OCI-M2 (cell line): ENCODE measurements around the gene HMG20B.

Experiments
- DNase-seq: peaks from one replicate; lab custom pipeline; 2025; ENCODE audit not compliant: unreplicated experiment; lab: John Stamatoyannopoulos, UW

The HMG20B gene

DNA sequence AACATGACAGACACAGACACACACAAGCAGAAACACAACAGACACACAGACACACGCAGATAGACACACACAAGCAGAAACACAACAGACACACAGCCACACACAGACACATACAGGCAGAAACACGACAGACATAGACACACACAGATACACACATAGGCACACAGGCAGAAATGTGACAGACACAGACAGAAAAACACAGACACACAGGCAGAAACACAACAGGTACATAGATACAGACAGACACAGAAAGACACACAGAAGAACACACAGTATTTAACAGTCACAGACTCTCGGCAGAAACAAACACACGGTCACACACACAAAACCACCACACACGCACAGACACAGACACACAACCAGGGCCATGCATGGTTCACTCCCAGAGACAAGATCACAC is 33.0 kb downstream of the HMG20B start:
- no peak for DNase-seq

DNA sequence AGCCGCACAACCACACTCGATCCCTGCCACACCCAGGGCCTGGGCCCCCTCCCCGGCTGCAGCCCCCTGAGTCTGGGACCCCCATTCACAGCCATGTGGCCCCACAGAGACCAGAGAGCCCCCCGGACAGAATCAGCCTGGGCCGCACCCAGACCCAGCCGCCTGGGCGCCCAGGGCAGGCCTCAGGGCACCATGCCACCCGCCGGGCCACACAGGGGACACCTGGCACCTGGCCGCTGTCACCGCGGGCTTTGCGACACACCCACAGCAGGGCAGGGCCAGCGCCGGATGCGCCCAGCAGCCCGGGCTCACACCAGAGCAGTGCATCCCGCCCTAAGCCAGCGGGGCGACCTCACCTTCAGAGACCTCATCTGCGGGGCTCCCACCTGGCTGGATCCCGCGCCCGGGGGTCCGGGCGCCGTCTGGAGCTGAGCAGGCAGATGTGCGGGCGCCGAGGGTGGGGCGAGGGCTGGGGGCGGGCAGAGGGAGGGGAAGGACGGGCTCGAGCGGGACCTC is 33.5 kb downstream of the HMG20B start:
- DNase-seq = no peak

DNA sequence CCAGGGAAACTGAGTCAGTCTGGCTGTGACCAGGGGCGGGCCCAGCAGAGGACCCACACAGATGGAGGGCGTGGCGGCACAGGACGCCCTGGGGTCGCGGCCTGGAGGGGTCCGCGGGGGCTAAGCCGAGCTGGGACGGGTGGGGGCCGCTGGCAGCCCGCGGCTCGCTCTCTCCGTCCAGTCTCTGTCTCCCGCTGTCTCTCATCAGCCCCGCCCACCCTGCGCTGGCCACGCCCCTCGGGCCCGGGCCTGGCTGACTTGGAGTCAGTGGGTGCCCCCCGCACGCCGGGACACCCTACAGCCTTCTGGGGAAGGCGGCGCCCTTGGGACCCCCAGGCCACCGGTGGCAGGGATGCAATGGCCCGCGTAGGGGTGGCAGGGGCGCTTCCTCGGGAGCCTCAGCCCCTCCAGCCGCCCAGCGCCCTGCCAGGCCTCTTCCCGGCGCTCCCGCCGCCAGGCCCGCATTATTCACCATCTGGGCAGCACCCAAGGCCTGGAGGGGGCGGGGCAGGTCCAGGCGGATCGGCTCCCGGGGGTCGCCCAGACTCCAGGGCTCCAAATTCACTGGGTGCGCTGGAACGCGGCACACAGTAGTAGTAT is 34.0 kb downstream of the HMG20B start, which contains the start of gene TBXA2R:
Gene TBXA2R, minus strand, starts transcription at position 186 of the 600 bp plus-strand sequence. CDS start 6,241 bp downstream, outside the sequence.
- DNase-seq = no peak

DNA sequence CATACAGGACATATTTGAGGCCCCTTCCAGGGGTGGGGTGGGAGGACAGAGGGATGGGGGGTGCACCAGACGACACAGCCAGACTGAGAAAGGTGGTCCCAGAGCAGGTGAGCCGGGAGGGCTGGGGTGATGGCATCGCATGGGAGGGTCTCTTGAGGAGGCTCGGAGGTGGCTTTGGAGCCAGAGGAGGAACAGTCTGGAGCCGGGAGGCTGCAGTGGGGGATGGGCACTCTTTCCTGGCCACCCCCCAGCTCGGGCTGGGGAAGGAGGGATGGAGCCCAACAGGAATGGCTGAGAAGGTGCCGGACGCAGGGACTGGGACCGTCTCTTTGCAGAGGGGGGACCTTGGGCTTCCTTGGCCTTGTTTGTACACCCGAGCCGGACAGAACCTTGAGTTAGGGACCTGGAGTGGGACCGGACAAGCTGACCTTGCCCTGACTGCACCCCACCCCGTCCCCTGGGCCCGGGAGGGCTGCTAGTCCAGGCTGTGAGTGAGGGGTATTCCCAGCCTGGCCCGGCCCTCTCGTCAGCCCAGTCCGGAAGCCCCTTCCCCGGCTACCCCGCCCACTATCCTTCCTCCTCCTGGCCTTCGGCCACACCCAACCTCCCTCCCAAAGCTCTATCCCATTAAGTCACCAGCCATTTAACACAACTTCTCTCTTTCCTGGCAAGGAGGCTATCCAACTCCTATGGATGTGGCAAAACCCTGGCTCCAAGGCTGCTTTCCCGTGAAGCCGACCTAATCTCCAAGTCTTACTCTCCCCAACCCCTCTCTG is 34.7 kb downstream of the HMG20B start:
- DNase-seq = no peak

DNA sequence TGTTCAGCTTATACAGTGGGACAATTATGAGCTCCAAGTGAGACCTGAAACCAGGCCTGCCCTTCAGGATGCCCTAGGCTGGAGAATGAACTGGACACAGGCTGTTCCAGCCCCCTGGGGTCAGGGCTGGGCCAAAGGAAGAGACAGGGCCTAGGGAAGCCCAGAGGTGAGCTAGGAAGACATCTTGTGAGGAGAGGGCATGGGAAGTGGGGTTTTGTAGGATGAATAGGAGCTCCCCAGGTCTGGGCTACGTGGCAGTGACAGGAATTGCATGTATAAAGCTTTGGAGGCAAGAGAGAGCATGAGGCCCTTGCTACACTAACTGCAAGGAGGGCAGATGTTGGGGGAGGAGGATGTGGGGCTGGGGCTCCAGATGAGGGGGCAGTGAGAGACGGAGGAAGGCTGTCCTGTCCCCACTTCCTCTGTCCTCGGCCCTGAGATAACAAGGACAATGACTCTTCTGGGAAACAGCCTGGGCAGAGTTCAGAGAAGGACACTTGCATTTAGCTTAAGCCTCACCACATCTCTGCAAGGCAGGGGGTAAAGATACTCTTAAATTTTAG is 35.4 kb downstream of the HMG20B start:
- DNase-seq = no peak

DNA sequence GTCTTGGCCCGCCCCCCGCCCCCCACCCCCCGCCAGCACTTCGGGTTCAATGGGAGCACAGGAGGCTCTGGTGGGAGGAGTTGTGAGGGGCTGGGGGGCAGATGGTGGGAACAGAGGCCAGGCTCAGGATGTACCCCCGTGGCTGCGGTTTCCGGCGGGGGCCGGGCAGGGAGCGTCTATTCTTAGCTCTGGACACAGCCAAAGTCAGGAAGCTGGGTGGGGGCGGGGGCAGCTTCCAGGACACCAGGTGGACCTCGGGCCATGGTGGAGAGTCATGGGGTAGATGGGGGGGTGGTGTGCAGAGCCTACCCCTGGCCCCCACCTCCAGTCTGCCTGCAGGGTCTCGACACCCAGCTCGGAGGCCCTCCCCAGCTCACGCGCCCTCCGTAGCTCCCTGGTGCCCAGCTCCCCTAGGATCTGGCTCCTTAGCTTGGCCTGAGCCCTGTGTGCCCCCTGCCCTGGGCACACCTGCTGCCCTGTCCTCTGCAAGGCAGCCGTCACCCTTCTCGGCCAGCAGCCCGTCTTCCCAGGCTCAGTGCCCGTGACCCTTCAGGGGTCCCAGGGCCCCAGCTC is 36.1 kb downstream of the HMG20B start:
- no peak for DNase-seq

DNA sequence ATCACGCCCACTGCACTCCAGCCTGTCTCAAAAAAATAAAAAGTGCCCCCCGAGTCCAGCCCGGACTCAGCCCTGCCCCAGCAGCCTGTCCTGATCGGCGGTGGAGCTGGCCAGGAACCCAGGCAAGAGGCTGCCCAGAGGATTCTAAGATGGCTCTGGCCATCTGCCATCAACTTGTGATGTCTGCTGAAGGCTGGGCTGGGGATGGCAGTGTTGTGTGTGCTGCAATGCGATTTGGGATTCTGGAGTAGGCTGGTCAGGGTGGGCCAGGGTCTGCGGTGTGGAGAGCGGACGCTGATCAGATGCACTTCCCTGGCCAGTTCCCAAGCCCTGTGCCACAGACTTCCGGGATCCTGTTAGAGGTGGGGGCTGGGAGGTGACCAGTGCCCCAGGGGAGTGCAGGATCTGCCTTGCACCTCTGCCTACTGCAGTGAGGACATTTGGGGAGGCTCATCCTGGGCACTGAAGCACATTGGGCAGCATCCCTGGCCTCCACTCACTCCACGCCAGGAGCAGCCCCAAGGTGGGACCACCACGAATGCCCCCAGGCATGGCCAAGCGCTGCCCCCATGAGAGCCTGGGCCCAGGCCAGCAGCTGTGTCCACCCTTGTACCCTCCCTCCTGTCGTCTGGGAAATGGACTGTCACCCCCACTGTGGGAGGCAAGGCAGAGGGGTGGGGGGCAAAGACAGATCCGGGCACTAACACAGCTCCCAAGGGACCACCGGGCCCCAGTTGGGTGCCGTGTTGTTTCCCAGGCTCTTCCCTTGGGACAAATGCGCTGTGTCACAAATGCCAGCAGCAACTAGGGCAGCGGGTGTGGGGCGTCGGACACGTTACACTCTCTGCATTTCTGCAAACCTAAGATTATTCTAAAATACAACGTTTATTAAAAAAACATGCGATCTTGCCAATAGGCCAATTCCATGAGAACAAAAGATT is 37.3 kb downstream of the HMG20B start:
- DNase-seq = no peak

DNA sequence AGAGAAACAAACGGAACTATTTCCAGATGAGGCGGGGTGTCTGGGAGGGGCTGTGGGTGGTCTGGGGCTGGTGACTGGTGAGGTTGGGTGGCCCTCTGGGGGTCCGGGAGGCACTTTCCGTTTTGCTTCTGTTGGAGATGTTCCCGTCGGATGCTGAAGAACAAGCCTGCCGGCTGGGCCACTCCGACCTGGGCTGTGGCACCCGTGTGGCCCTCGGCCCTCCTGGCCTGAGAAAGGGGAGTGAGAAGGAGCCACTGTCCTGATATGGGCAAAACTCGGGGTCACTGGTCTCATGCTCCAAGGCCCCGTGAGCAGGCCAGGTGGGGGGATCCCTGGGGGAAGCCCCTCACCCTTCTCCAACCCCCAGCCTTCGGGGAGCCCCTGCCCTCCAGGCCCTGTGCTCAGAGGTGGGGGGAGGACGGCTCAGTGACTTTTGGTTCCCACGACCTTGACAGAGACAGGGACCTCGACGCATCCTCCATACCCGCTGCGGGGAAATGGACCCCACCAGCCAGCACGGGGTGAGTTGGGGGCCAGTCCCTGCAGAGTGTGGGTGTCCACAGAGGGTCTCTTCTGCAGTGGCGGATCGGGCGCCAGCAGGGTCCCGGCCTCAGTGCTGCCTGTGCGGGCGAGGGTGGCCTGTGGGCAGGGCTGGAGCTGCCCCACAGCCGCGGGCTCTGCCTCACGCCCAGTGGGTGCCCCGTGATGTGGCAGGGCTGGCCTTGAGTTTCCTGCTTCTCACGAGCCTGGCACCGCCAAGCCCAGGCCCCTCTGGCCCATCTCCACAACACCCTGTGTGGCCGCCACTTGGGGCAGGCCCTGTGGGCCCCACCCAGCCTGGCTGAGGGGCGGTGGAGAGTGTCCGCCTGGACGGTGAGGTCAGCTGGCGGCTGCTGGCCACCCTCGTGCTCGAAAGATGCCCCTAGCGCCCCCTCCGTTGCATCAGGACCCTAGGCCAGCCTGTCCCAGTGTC is 38.3 kb downstream of the HMG20B start:
- DNase-seq = no peak

DNA sequence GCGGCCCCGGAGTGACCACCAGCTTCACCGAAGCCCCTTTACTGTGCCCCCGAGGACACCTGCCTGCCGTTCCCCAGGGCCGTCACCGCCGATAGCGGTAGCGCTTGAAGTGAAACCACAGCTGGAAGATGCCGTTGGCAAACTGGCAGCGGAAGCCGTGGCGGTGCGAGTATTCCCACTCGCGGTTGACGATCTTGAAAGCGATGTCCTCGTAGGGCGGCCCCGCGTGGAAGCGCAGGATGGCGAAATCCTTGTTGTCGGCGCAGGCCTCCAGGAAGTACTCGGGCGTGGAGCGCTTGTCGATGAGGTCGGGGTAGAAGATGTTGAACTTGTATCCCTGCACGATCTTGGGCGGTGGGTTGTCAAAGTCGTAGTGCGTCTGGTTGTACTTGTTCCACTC is 39.1 kb downstream of the HMG20B start:
- DNase-seq = no peak

DNA sequence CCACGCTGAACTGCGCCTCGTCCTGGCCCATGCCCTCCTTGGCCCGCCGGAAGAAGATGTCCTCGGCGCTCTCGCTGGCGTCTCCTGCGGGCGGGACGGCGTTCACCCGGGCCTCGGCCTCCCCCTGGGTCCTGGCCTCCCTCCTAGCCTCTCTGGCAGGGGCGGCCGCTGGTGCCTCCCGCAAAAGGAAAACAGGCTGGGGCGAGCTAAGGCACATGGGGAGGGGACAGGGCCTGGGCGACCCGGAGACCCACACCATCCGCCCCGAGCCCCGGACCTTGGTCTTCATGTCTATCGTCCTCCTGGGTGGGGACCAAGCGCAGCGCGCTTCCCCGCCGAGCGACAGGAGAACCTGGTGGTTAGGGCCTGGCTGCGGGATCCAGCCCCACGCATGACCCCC is 39.6 kb downstream of the HMG20B start:
- DNase-seq = no peak

DNA sequence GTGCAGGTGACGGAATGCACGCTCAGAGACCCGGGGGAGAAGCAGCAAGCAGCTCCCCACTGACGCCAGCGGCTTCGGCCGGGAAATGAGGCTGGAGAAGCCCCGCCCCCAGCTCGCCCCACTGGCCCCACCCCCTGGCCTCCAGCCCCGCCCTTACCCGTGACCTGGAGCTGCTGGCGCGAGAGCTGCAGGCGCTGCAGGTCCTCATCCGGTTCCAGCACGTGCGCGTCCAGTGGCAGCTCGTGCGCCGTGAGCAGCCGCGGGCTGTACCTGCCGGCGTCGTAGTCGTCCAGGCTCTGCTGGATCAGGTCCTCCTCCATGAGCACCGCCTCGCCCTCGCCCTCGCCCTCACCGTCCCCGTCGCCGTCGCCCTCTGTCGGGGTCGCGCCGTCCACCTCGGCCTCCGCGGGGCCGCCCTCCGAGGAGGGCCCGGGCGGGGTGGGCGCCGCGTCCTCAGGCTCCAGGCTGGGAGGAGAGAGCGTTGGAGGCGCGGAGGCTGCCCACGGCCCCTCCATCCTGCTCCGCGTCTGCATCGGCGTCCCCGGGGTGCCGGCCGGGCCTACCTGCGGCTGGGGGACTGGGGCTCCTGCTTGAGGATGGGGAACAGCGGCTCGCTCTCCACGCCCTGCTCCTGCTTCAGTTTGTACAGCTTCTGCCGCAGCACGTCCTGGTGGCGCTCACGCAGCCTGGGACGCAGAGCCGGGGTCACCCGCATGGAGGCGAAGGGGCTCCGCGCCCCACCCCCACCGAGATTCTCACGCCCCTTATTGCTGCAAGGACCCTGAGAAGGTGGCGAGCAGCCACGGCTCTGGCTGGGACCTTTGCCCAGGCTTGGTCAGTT is 40.4 kb downstream of the HMG20B start:
- no peak for DNase-seq

DNA sequence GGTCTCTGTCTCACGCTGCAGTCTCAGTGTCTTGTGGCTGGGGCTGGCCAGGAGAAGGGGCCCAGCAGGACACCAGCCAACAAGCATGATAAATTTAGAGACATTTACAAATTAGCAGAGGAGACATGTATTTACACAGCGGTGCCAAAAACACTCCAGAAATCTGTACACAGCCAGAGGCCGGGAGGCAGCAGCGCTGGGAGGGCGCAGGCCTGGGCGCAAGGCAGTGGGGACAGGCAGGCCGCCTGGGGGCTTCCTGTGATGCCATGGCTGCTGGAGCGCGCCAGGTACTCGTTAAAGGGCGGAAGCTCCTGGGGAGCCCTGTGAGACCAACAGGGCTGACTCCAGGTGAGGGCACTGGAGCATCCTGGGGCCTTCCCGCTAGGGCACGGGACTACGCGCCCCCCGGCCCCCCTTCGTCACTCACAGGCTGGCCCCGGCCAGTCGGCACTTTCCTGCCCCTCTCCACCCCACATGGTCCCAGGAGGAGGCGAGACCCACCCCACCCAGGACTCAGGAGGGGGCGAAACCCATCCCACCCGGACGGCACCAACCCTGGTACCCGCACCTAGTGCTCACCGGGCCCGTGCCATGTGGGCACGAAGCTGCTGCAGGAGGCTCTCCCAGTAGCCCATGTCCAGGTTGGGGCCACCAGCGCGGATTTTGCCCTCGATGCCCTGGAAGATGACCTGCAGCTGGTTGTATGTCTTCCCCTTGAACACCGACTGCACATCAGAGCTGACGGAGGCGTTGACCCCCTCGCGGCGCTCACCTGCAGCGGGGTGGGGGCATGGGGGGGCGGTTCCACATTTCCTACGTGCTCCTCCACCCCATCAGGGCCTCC is 41.3 kb downstream of the HMG20B start:
- no peak for DNase-seq

DNA sequence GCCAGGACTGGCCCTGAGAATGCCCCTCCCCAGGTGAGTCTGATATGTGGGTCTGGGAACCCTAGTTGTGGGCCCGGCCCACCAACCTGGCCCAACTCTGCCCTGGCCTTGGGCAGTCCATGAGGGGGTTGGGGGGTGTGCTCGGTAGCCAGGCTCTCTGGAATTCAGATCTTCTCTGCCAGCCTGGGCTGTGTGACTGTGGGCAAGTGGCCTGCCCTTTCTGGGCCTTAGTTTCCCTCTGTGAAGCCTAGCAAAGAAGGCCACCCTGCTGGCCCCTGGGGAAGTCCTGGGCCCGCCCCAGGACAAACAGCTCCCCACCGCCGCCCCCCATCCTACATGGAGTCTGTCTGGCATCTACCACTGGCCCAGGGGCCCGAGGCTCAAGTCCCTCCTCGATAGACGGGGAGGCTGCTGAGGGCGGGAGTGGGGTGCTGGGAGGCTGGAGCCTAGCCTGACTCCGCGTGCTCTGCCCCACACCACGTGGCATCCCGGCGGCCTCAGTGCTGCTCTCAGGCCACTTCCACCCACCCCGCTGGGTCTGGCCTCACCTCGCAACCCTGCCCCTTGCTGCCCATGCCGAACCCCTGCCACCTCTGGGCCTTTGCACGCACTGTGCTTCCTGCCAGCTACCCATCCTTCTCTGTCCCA is 42.2 kb downstream of the HMG20B start:
- DNase-seq = no peak

DNA sequence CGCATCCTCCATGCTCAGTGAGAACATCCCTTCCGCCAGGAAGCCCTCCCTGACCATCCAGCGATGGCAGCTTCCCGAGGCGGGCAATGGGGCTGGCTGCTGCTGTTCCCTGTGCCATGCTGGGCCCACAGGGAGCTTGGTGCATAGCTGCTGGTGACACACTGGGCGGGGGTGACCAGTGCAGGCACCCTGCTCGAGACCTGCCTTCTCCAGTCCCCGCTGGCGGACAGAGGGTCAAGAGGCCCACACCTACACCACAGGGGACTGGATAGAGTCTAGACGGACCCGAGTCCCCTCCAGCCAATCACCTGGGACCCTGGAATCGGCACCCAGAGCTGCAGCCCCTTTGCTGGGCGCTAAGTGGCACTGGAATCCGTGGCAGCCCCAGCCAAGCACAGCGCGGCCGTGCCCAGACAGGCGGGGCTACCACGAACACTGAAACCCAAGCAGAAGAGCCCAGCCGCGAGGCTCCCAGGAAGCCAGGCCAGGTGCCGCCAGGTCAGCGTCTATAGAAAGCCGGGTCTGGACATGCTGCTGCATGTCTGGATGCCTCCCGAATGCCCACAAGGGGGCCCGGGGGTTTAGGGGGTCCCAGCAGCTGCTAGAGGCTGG is 42.9 kb downstream of the HMG20B start:
- no peak for DNase-seq

DNA sequence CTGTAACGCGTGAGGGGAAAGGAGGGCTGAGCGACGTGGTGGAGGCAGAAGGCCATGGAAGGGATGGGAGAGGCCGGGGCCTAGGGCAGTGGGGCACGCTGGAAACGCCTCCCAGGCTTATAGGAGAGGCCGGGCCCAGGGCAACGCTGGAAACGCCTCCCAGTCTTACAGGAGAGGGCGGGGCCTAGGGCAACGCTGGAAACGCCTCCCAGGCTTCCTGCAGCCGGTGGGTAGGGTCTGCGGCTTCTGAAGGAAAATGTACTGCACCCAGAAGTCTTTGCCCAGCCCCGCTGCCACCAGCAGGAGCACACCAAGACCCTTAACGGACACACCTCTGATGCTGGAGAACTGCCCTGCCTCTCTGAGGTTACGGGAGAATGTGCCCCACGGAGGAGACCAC is 44.7 kb downstream of the HMG20B start:
- DNase-seq = no peak

DNA sequence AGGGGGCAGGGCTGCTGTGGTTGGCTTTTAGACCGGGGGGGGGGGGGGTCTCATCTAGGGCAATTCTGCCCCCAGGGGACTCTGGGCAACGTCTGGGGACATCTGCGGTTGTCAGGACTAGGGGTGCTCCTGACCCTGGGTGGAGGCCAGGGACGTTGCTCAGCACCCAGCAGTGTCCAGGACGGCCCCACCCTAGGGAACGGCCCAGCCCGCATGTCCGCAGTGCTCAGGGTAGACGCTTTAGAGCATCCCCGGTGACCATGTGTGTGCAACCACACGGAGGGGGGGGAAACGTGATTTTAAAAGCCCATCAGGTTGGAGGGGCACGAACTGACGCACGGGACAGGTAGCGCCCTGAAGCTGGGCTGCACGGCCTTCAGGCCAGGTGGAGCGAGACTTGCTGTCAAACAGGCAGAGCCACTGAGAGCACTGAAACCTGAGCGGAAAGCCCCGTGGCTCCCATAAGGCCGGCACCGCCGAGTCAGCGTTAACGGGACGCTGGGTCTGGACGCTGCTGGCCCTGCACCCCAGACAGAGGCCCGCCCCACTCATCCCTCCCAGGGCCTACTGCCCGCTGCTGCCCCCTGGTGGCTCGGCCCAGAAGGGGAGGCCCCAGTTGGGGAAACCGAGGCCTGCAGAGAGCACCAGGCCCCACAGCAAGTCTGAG is 45.5 kb downstream of the HMG20B start:
- no peak for DNase-seq
